Spleen (tissue), 11 donors: Measurements from ENCODE around the gene TRPV2. TPM values are rescaled to one million over a fixed set of nuclear protein-coding genes. Genes with fewer than 3 reads are reported as not detected.

Experiments used
- DNase-seq: peaks from one replicate; pipeline ENCODE4 v3.0.0-alpha.2; 2020
- H3K27ac ChIP-seq, 8 donors: fragments of 200-600 bp; sonication (generic) in 7 of 8; 1 replicate in 4 of 8; 2 replicates in 4 of 8; pipeline versions ENCODE4 v1.5.0 to v1.8.0; 2016 to 2021; ENCODE audit warnings: inconsistent platforms in 4 of 8, mild to moderate bottlenecking in 4 of 8, moderate library complexity in 1 of 8
- H3K27me3 ChIP-seq, 7 donors: fragments of 200-600 bp; sonication (generic) in 6 of 7; replicated peaks in 1 of 7; 1 replicate in 4 of 7; 2 replicates in 3 of 7; pipeline versions ENCODE4 v1.5.0 to v1.8.0; 2016 to 2021; ENCODE audit warnings: inconsistent platforms in 3 of 7, mild to moderate bottlenecking in 1 of 7
- H3K36me3 ChIP-seq, 6 donors: fragments of 200-600 bp; sonication (generic) in 5 of 6; 1 replicate in 4 of 6; 2 replicates in 2 of 6; pipeline versions ENCODE4 v1.5.0 to v1.8.0; 2016 to 2021; ENCODE audit warnings: inconsistent platforms in 2 of 6
- H3K4me1 ChIP-seq, 6 donors: fragments of 200-600 bp; sonication (generic) in 5 of 6; 1 replicate in 3 of 6; 2 replicates in 3 of 6; pipeline versions ENCODE4 v1.5.0 to v1.8.0; 2016 to 2021; ENCODE audit warnings: inconsistent platforms in 3 of 6
- H3K4me3 ChIP-seq, 8 donors: fragments of 200-600 bp; sonication (generic) in 7 of 8; 1 replicate in 4 of 8; 2 replicates in 4 of 8; pipeline versions ENCODE4 v1.5.0 to v1.8.0; 2016 to 2021; ENCODE audit warnings: inconsistent platforms in 4 of 8, mild to moderate bottlenecking in 4 of 8, moderate library complexity in 2 of 8
- H3K9me3 ChIP-seq, 8 donors: fragments of 200-600 bp; sonication (generic) in 7 of 8; 1 replicate in 4 of 8; 2 replicates in 4 of 8; pipeline versions ENCODE4 v1.5.0 to v1.8.0; 2016 to 2021; ENCODE audit warnings: inconsistent platforms in 4 of 8
- CTCF ChIP-seq, 11 experiments: fragments of 200-600 bp in 7 of 11; fragments of 450-650 bp in 4 of 11; sonication (generic) in 4 of 11; IDR thresholded peaks in 8 of 11; conservative IDR thresholded peaks in 3 of 11; 1 replicate in 7 of 11; 2 replicates in 4 of 11; pipeline versions ENCODE4 v1.4.0 to v1.8.0; 2016 to 2021; ENCODE audit warnings: antibody characterized with exemption in 11 of 11, inconsistent platforms in 4 of 11, mild to moderate bottlenecking in 1 of 11
- POLR2A ChIP-seq, 3 donors: fragments of 450-650 bp; IDR thresholded peaks; one replicate each; pipeline ENCODE4 v1.5.1; 2017; ENCODE audit warnings: antibody characterized with exemption in 3 of 3, mild to moderate bottlenecking in 1 of 3
- POLR2AphosphoS5 ChIP-seq, 3 donors: sonication (generic); formaldehyde crosslinking; IDR thresholded peaks; one replicate each; pipeline ENCODE4 v1.5.1; 2017; ENCODE audit warnings: antibody characterized with exemption in 3 of 3
- WGBS, 5 donors: extraction: QIAGEN DNeasy Blood & Tissue Kit in 3 of 5; methylation state at CpG; one replicate each; pipeline versions ENCODE4 v1.1.5 to v1.1.7; 2013 to 2018; 5-methylcytosine and 5-hydroxymethylcytosine counted together
- intact Hi-C: fragments of 100-400 bp; cut with DNase I; formaldehyde crosslinking; loops from one replicate; pipeline ENCODE4 v1.15.0; 2023; ENCODE audit warnings: low total_unique reads
- polyA plus RNA-seq, 3 donors: library from polyadenylated mRNA; stranded (reverse); fragments of 200-250 nt; gene quantifications; one replicate each; pipeline ENCODE4 v1.2.1, GENCODE V29; 2013
- total RNA-seq, 7 donors: library from RNA; depleted of rRNA in 3 of 7; stranded (reverse); fragments of >200 nt in 3 of 7; fragmentation: NEBNext Ultra II Directional in 4 of 7; extraction: Animal tissue kit (Norgen Biotek cat#: 25700) in 4 of 7; gene quantifications; one replicate each; pipeline versions ENCODE4 v1.1.0 to v1.2.1, GENCODE V29; 2016 to 2021
- donor health status: healthy with polysubstance abuse.
- donor health status: DM: no; HTN: no; CAD: no; lungs with moderate emphysema.
- donor health status: DM: no; HTN: no; CAD: no.
- donor health status: Bipolar disorder and iron deficiency.
- donor health status: healthy.
- donor health status: DM: no; HTN: no; CAD: no.
- donor health status: DM: yes; HTN: yes; CAD: no.

TRPV2 gene
- total and polyA plus RNA-seq, 10 donors: 37.0 to 85.7 (median 52.6) TPM

GRCh38 chr17:16478649-16479048 lies 63.3 kb downstream of the TRPV2 start:
- DNase-seq: no peak
- 87 to 94% (median 93%) methylated on average over 6 of the region's 6 CpGs for WGBS, 5 donors
- Histone ChIP-seq H3K36me3 (peaks cover 0 to 7% (median 0%) of the 10 kb centered on the region in 6 donors), H3K4me1 (peaks cover 0 to 48% (median 14%) of the 10 kb centered on the region in 6 donors), H3K4me3 (no peak overlapping the region), H3K27ac (peak overlapping the region in 2 of 8 donors; percentile 11 to 79), H3K27me3 (no peaks in the 10 kb centered on the region), H3K9me3 (no peaks in the 10 kb centered on the region)
- no peak for TF ChIP-seq POLR2A (IDR thresholded peaks at IDR 0.05)
- TF ChIP-seq POLR2AphosphoS5 (IDR thresholded peaks at IDR 0.05): no peak
- TF ChIP-seq CTCF (IDR thresholded peaks at IDR 0.05 in 8 of 11, conservative IDR thresholded peaks at IDR 0.05 in 3 of 11): no peak
- intact Hi-C loops: no loop called here

DNA sequence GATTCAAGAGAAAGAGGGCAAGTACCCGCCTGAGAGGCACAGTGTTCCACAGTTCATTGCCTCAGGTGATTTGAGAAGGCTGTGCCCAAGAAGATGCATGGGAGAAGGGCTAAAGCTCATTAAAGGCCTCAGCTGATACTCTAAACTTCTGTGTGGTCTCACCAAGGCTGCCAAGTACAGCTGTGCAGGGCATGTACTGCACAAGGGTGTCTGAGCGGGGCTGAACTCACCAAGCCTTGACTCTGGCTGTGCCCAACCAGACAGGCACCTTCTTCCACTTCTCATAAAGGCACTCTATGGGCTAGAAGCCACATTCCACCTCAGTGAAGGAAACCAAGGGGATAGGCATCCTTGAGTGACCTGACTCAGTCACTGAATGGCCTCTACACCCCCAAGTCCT lies 63.9 kb downstream of the TRPV2 start:
- Histone ChIP-seq H3K27me3 (no peaks in the 10 kb centered on the region), H3K36me3 (peaks cover 0 to 7% (median 0%) of the 10 kb centered on the region in 6 donors), H3K27ac (peak overlapping the region in 1 of 8 donors; percentile 11), H3K4me3 (no peak overlapping the region), H3K9me3 (no peaks in the 10 kb centered on the region), H3K4me1 (peaks cover 0 to 53% (median 16%) of the 10 kb centered on the region in 6 donors)
- TF ChIP-seq POLR2AphosphoS5 (IDR thresholded peaks at IDR 0.05) (no peak), POLR2A (IDR thresholded peaks at IDR 0.05) (no peak), CTCF (IDR thresholded peaks at IDR 0.05 in 8 of 11, conservative IDR thresholded peaks at IDR 0.05 in 3 of 11) (no peak)
- WGBS, 5 donors: 89 to 100% (median 100%) methylated on average over 1 to 2 of the region's 2 CpGs
- no peak for DNase-seq
- intact Hi-C loops: no loop called here

DNA sequence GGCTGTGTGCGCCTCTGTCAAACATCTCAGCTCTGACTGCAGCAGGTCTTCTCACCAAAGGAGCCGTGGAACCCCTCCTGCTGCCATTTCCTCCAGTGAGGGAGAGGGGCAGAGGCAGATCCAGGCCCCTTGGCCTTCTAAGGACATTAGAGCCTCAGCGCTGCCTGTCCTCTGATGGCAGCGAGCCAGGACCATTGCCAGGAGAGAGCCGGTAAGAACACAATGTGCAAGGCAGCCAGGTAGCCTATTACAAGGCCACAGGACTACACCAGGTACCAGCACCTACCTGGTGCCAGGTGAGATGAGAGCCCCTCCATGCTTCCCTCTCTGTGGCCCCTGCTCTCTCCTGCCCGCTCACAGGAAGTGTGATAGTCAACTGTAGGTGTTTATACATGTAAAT lies 65.6 kb downstream of the TRPV2 start:
- Histone ChIP-seq H3K27me3 (no peaks in the 10 kb centered on the region), H3K4me1 (peaks cover 0 to 70% (median 26%) of the 10 kb centered on the region in 6 donors), H3K9me3 (no peaks in the 10 kb centered on the region), H3K27ac (no peak overlapping the region), H3K4me3 (no peak overlapping the region), H3K36me3 (peaks cover 0 to 7% (median 0%) of the 10 kb centered on the region in 6 donors)
- WGBS, 5 donors: 84 to 89% (median 88%) methylated on average over 4 to 6 of the region's 6 CpGs
- no peak for DNase-seq
- intact Hi-C loops: no loop called here
- no peak for TF ChIP-seq CTCF (IDR thresholded peaks at IDR 0.05 in 8 of 11, conservative IDR thresholded peaks at IDR 0.05 in 3 of 11)
- no peak for TF ChIP-seq POLR2A (IDR thresholded peaks at IDR 0.05)
- no peak for TF ChIP-seq POLR2AphosphoS5 (IDR thresholded peaks at IDR 0.05)

- no peaks in the 10 kb centered on the region for H3K9me3 ChIP-seq
- peak overlapping the region in 3 of 8 donors; percentile 7 to 31 (median 20) for H3K27ac ChIP-seq
- no peaks in the 10 kb centered on the region for H3K27me3 ChIP-seq
- TF ChIP-seq POLR2AphosphoS5 (IDR thresholded peaks at IDR 0.05) (no peak), POLR2A (IDR thresholded peaks at IDR 0.05) (no peak), CTCF (IDR thresholded peaks at IDR 0.05 in 8 of 11, conservative IDR thresholded peaks at IDR 0.05 in 3 of 11) (no peak)
- WGBS, 5 donors: 85 to 100% (median 89%) methylated on average over 3 to 8 of the region's 8 CpGs
- no peak for DNase-seq
- H3K4me1 ChIP-seq: peaks cover 8 to 79% (median 37%) of the 10 kb centered on the region in 6 donors
- intact Hi-C loops: no loop called here
- peaks cover 0 to 7% (median 0%) of the 10 kb centered on the region in 6 donors for H3K36me3 ChIP-seq
- H3K4me3 ChIP-seq: no peak overlapping the region
Observed at GRCh38 chr17:16482253-16482652, 66.9 kb downstream of the TRPV2 start.
